Right lobe of liver (tissue), 6 donors: Measurements from ENCODE around the gene BTD. TPM values are rescaled to one million over a fixed set of nuclear protein-coding genes. Genes with fewer than 3 reads are reported as not detected.
A peak's percentile ranks its signal among the peaks of the same experiment; 100 is the strongest.

Source experiments
- ATAC-seq, 4 donors: fragments of 200-7000 bp; cut with Tn5 transposase; one replicate each; pipeline ENCODE4 v1.9.1; 2020; ENCODE audit warnings: mild to moderate bottlenecking in 4 of 4, moderate library complexity in 4 of 4
- DNase-seq, 3 donors: peaks; one replicate each; pipeline ENCODE4 v3.0.0-alpha.2; 2020
- H3K27ac ChIP-seq, 3 donors: fragments of 200-600 bp; one replicate each; pipeline ENCODE4 v1.8.0; 2022
- H3K27me3 ChIP-seq, 2 donors: fragments of 200-600 bp; one replicate each; pipeline ENCODE4 v1.8.0; 2022
- H3K36me3 ChIP-seq, 4 donors: fragments of 200-600 bp; sonication (generic) in 1 of 4; one replicate each; pipeline versions ENCODE4 v1.5.1 to v1.8.0; 2017 to 2022; ENCODE audit warnings: control low read depth in 1 of 4
- H3K4me1 ChIP-seq, 4 donors: fragments of 200-600 bp; sonication (generic) in 1 of 4; one replicate each; pipeline versions ENCODE4 v1.5.1 to v1.8.0; 2017 to 2022; ENCODE audit warnings: control low read depth in 1 of 4
- H3K4me3 ChIP-seq, 3 donors: fragments of 200-600 bp; one replicate each; pipeline ENCODE4 v1.8.0; 2022
- H3K9me3 ChIP-seq, 4 donors: fragments of 200-600 bp; sonication (generic) in 1 of 4; one replicate each; pipeline versions ENCODE4 v1.5.1 to v1.8.0; 2017 to 2022; ENCODE audit warnings: control low read depth in 1 of 4
- CTCF ChIP-seq, 4 donors: fragments of 200-600 bp in 3 of 4; fragments of 450-650 bp in 1 of 4; IDR thresholded peaks; one replicate each; pipeline versions ENCODE4 v1.5.1 to v1.8.0; 2016 to 2022; ENCODE audit warnings: antibody characterized with exemption in 4 of 4, mild to moderate bottlenecking in 2 of 4
- POLR2A ChIP-seq: fragments of 450-650 bp; IDR thresholded peaks from one replicate; pipeline ENCODE4 v1.6.1; 2017; ENCODE audit warnings: antibody characterized with exemption, mild to moderate bottlenecking
- WGBS: methylation state at CpG from one replicate; pipeline ENCODE4 v1.1.6; 2018; ENCODE audit warnings: low coverage, low lambda C conversion rate; ENCODE audit not compliant: insufficient coverage; ENCODE audit errors: missing lambda C conversion rate; 5-methylcytosine and 5-hydroxymethylcytosine counted together
- intact Hi-C, 2 donors: fragments of 100-400 bp; cut with DNase I; formaldehyde crosslinking; loops; one replicate each; pipeline versions ENCODE4 v1.11.2 to v1.14.1; 2022
- total RNA-seq, 6 experiments: library from RNA; depleted of rRNA in 2 of 6; stranded (reverse); fragments of >200 nt in 2 of 6; fragmentation: NEBNext Ultra II Directional in 3 of 6; extraction: Animal tissue kit (Norgen Biotek cat#: 25700) in 3 of 6; gene quantifications; one replicate each; pipeline versions ENCODE4 v1.1.0 to v1.2.4, GENCODE V29; 2016 to 2023
- donor health status: DM: no; HTN: yes; CAD: no.
- donor health status: DM: no; HTN: no; CAD: no.
- donor health status: DM: no; HTN: no; CAD: no.
- donor health status: DM: no; HTN: yes; CAD: no.
- donor health status: DM: no; HTN: yes; CAD: no.

BTD gene
- total RNA-seq, 6 experiments from 2014 or later: 47.5 to 70.3 (median 54.5) TPM

DNA sequence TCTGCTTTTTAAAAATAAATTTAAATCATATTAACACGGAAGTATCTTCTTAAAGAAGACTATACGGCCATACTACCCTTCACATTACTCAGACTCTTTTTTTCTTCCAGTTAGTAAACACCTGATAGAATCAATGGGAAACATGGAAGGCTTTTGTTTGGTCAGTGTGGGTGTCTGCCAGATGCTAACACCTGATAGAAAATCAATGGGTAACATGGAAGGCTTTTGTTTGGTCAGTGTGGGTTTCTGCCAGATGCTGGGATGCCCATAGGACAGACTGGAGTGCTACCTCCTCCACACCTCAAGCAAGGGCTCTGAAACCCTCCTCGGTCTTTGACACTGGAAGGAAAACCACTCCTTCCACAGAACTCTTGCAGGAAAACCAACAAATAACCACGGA lies 29.4 kb upstream of the BTD start:
- DNase-seq: no peak
- H3K27ac ChIP-seq: no peak overlapping the region
- ATAC-seq: peak; percentile 87 to 95 (median 91)
- H3K4me3 ChIP-seq: no peak overlapping the region
- no peaks in the 10 kb centered on the region for H3K9me3 ChIP-seq
- peaks cover 0 to 36% (median 14%) of the 10 kb centered on the region in 4 donors for H3K36me3 ChIP-seq
- intact Hi-C loops: no loop called here
- 28% methylated on average over 4 of the region's 4 CpGs for WGBS
- H3K4me1 ChIP-seq: peaks cover 0 to 8% (median 0%) of the 10 kb centered on the region in 4 donors
- H3K27me3 ChIP-seq: no peaks in the 10 kb centered on the region
- TF ChIP-seq CTCF (IDR thresholded peaks at IDR 0.05) (no peak), POLR2A (no peak)

- TF ChIP-seq CTCF (IDR thresholded peaks at IDR 0.05): no peak
- H3K36me3 ChIP-seq: peaks cover 0 to 35% (median 11%) of the 10 kb centered on the region in 4 donors
- no peak for ATAC-seq
- no peak overlapping the region for H3K27ac ChIP-seq
- intact Hi-C loops: no loop called here
- no peak for DNase-seq
- no peak overlapping the region for H3K4me3 ChIP-seq
- peaks cover 0 to 8% (median 0%) of the 10 kb centered on the region in 4 donors for H3K4me1 ChIP-seq
- no peaks in the 10 kb centered on the region for H3K9me3 ChIP-seq
- 93% methylated on average over 3 of the region's 5 CpGs for WGBS
- no peaks in the 10 kb centered on the region for H3K27me3 ChIP-seq
Observed at GRCh38 chr3:15575446-15575845, 26.1 kb upstream of the BTD start.

GRCh38 chr3:15576475-15576874 lies 25.1 kb upstream of the BTD start:
- no peaks in the 10 kb centered on the region for H3K27me3 ChIP-seq
- H3K27ac ChIP-seq: no peak overlapping the region
- WGBS: 65% methylated on average over 3 of the region's 3 CpGs
- H3K4me1 ChIP-seq: peaks cover 0 to 8% (median 0%) of the 10 kb centered on the region in 4 donors
- TF ChIP-seq POLR2A (no peak), CTCF (IDR thresholded peaks at IDR 0.05) (no peak)
- ATAC-seq: no peak
- no peak for DNase-seq
- intact Hi-C loops: no loop called here
- H3K4me3 ChIP-seq: no peak overlapping the region
- peaks cover 0 to 34% (median 14%) of the 10 kb centered on the region in 4 donors for H3K36me3 ChIP-seq
- H3K9me3 ChIP-seq: no peaks in the 10 kb centered on the region

DNA sequence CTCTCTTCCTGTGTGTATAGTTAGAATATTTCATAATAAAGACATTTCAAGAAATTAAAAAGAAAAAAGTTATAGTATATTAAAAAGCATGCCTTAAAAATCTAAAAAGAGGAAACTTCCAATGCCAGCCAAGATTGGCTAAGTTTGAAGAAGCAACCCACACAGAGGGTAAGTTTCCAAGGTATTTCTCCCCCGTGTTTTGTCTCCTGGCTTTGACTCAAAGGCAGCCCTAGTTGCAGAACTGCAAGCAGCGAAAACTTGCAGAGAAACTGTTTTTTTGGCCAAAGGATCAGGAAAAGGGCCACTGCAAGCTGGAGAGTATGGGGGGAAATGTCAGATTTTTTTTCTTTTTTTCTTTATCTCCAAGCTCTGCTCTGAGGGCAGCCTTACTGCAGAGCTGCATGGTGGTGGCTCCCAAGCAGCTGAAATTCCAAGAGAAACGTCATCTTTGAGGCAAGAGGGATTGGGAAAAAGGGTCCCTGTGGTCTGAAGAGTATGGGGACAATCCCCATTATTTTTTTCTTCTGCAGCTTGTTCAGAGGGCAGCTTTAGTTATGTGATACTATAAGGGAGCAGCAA lies 23.2 kb upstream of the BTD start:
- ATAC-seq (no peak), DNase-seq (no peak)
- no peaks in the 10 kb centered on the region for H3K9me3 ChIP-seq
- intact Hi-C loops: no loop called here
- H3K27ac ChIP-seq: no peak overlapping the region
- H3K27me3 ChIP-seq: no peaks in the 10 kb centered on the region
- H3K4me3 ChIP-seq: no peak overlapping the region
- no peak for TF ChIP-seq POLR2A
- no peak for TF ChIP-seq CTCF (IDR thresholded peaks at IDR 0.05)
- H3K4me1 ChIP-seq: no peaks in the 10 kb centered on the region
- peaks cover 0 to 44% (median 14%) of the 10 kb centered on the region in 4 donors for H3K36me3 ChIP-seq
- WGBS: 51% methylated on average over 3 of the region's 3 CpGs
